ENCODE data around the gene JCAD. TPM values are rescaled to one million over a fixed set of nuclear protein-coding genes. Genes with fewer than 3 reads are reported as not detected.

JCAD gene
- total and polyA plus RNA-seq, 2 experiments from 2014 or later, result 0.78 to 2.1 TPM

DNA sequence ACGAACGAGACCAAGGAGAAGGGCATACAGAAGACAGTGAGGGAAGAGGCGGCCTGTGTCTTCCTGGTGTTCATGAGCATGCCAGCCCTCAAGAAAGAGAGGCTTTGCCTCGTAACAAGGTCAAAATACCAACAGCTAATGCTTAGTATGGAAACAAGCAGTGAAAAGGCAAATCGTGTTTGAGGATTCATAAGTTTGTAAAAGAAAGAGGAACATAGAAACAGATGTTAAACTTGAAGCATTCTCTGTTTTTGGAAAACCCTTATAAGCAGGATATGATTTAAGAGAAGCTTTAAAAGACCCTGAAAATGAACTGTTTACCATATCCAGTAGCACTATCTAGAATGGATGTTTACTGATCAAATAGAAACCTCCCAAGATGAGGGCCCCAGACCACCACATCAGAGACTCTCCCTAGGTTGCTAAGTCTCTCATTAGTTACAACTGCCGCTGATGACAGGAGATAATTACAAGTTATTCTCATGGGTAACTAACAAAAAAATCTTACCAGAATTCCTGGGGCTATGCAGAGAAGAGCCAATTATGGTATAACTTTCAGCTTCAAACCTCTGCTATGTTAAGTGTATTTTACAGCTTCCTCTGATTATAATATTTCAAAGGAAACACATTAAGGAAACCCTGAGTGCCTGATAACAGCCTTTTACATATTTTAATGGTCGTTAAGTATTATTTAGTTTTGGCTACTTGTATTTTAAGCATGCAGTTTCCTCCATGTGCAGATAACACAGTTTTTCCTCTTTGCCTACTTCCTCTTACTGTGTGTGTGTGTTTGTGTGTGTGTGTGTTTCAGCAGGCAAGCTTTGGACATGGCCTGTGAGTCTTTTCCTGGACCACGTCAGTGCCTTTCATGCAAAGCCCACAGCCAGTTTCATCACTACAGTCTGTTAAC lies 17.9 kb downstream of the JCAD start:
- Mint-ChIP-seq H3K27me3 (ENCODE audit: insufficient read depth, low read depth, poor library complexity) (peaks cover 6% of the 10 kb centered on the region), H3K4me3 (no peak overlapping the region), H3K9me3 (no peaks in the 10 kb centered on the region), H3K36me3 (ENCODE audit: low read depth) (no peaks in the 10 kb centered on the region; the same call in 1 of the 3 replicates), H3K27ac (no peak overlapping the region), H3K4me1 (peaks cover 11% of the 10 kb centered on the region)
- Histone ChIP-seq H3K9me2 (ENCODE audit: insufficient read depth) (0 out of 2 replicates have a peak, but pooled peaks cover 3% of the 10 kb centered on the region), H3K36me3 (ENCODE audit: insufficient read depth) (no peaks in the 10 kb centered on the region), H3K4me2 (no peak overlapping the region), H3F3A (replicated peaks; ENCODE audit: low read depth) (no peaks in the 10 kb centered on the region), H4K20me1 (replicated peaks; ENCODE audit: insufficient read depth) (no peaks in the 10 kb centered on the region), H3K27me3 (ENCODE audit: insufficient read depth) (no peaks in the 10 kb centered on the region), H3K27ac (ENCODE audit: low read depth) (no peak overlapping the region), H2AFZ (no peak overlapping the region), H3K4me3 (no peak overlapping the region), H3K79me2 (replicated peaks; ENCODE audit: insufficient read depth) (no peaks in the 10 kb centered on the region), H3K4me1 (ENCODE audit: insufficient read depth) (no peaks in the 10 kb centered on the region)
- no peak for DNase-seq (ENCODE audit: low spot score)
- TF ChIP-seq, protein P1, sequence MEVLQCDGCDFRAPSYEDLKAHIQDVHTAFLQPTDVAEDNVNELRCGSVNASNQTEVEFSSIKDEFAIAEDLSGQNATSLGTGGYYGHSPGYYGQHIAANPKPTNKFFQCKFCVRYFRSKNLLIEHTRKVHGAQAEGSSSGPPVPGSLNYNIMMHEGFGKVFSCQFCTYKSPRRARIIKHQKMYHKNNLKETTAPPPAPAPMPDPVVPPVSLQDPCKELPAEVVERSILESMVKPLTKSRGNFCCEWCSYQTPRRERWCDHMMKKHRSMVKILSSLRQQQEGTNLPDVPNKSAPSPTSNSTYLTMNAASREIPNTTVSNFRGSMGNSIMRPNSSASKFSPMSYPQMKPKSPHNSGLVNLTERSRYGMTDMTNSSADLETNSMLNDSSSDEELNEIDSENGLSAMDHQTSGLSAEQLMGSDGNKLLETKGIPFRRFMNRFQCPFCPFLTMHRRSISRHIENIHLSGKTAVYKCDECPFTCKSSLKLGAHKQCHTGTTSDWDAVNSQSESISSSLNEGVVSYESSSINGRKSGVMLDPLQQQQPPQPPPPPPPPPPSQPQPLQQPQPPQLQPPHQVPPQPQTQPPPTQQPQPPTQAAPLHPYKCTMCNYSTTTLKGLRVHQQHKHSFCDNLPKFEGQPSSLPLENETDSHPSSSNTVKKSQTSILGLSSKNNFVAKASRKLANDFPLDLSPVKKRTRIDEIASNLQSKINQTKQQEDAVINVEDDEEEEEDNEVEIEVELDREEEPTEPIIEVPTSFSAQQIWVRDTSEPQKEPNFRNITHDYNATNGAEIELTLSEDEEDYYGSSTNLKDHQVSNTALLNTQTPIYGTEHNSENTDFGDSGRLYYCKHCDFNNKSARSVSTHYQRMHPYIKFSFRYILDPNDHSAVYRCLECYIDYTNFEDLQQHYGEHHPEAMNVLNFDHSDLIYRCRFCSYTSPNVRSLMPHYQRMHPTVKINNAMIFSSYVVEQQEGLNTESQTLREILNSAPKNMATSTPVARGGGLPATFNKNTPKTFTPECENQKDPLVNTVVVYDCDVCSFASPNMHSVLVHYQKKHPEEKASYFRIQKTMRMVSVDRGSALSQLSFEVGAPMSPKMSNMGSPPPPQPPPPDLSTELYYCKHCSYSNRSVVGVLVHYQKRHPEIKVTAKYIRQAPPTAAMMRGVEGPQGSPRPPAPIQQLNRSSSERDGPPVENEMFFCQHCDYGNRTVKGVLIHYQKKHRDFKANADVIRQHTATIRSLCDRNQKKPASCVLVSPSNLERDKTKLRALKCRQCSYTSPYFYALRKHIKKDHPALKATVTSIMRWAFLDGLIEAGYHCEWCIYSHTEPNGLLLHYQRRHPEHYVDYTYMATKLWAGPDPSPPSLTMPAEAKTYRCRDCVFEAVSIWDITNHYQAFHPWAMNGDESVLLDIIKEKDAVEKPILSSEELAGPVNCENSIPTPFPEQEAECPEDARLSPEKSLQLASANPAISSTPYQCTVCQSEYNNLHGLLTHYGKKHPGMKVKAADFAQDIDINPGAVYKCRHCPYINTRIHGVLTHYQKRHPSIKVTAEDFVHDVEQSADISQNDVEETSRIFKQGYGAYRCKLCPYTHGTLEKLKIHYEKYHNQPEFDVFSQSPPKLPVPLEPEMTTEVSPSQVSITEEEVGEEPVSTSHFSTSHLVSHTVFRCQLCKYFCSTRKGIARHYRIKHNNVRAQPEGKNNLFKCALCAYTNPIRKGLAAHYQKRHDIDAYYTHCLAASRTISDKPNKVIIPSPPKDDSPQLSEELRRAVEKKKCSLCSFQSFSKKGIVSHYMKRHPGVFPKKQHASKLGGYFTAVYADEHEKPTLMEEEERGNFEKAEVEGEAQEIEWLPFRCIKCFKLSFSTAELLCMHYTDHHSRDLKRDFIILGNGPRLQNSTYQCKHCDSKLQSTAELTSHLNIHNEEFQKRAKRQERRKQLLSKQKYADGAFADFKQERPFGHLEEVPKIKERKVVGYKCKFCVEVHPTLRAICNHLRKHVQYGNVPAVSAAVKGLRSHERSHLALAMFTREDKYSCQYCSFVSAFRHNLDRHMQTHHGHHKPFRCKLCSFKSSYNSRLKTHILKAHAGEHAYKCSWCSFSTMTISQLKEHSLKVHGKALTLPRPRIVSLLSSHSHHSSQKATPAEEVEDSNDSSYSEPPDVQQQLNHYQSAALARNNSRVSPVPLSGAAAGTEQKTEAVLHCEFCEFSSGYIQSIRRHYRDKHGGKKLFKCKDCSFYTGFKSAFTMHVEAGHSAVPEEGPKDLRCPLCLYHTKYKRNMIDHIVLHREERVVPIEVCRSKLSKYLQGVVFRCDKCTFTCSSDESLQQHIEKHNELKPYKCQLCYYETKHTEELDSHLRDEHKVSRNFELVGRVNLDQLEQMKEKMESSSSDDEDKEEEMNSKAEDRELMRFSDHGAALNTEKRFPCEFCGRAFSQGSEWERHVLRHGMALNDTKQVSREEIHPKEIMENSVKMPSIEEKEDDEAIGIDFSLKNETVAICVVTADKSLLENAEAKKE (CRISPR knock-in tag; IDR thresholded peaks at IDR 0.05), result no peak
- TF ChIP-seq EZH2phosphoT487 (IDR thresholded peaks at IDR 0.05; ENCODE audit: unreplicated experiment) (no peak), POLR2AphosphoS5 (IDR thresholded peaks at IDR 0.05; ENCODE audit: low read depth) (no peak), STAT1 (IDR thresholded peaks at IDR 0.05; ENCODE audit: unreplicated experiment) (no peak)
- TF ChIP-seq, protein P2, sequence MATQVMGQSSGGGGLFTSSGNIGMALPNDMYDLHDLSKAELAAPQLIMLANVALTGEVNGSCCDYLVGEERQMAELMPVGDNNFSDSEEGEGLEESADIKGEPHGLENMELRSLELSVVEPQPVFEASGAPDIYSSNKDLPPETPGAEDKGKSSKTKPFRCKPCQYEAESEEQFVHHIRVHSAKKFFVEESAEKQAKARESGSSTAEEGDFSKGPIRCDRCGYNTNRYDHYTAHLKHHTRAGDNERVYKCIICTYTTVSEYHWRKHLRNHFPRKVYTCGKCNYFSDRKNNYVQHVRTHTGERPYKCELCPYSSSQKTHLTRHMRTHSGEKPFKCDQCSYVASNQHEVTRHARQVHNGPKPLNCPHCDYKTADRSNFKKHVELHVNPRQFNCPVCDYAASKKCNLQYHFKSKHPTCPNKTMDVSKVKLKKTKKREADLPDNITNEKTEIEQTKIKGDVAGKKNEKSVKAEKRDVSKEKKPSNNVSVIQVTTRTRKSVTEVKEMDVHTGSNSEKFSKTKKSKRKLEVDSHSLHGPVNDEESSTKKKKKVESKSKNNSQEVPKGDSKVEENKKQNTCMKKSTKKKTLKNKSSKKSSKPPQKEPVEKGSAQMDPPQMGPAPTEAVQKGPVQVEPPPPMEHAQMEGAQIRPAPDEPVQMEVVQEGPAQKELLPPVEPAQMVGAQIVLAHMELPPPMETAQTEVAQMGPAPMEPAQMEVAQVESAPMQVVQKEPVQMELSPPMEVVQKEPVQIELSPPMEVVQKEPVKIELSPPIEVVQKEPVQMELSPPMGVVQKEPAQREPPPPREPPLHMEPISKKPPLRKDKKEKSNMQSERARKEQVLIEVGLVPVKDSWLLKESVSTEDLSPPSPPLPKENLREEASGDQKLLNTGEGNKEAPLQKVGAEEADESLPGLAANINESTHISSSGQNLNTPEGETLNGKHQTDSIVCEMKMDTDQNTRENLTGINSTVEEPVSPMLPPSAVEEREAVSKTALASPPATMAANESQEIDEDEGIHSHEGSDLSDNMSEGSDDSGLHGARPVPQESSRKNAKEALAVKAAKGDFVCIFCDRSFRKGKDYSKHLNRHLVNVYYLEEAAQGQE (IDR thresholded peaks at IDR 0.05; ENCODE audit: unreplicated experiment), result no peak
- TF ChIP-seq, protein P3, sequence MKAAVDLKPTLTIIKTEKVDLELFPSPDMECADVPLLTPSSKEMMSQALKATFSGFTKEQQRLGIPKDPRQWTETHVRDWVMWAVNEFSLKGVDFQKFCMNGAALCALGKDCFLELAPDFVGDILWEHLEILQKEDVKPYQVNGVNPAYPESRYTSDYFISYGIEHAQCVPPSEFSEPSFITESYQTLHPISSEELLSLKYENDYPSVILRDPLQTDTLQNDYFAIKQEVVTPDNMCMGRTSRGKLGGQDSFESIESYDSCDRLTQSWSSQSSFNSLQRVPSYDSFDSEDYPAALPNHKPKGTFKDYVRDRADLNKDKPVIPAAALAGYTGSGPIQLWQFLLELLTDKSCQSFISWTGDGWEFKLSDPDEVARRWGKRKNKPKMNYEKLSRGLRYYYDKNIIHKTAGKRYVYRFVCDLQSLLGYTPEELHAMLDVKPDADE (IDR thresholded peaks at IDR 0.05), result no peak
- no peak for ATAC-seq

All from GM23338 (cell line).